Liver (tissue), 3 donors: ENCODE results near the gene TM9SF4.

Experiments used
- CTCF ChIP-seq: fragments of 150-350 bp; IDR thresholded peaks from 2 replicates; pipeline ENCODE4 v1.5.1; 2017; ENCODE audit warnings: improper control_type of control experiment, low read depth, low read length; ENCODE audit not compliant: missing input control
- HNF4G ChIP-seq: IDR thresholded peaks from 2 replicates; pipeline ENCODE4 v1.6.1; 2016; ENCODE audit warnings: antibody characterized with exemption
- donor health status: healthy.
- donor health status: healthy.

GRCh38 chr20:32209850-32210605, 100.5 kb downstream of the TM9SF4 start:
- TF ChIP-seq CTCF = no peak
- no peak for TF ChIP-seq HNF4G
